A673 (cell line): ENCODE results near the gene KIF4A. TPM values are rescaled to one million over a fixed set of nuclear protein-coding genes. Genes with fewer than 3 reads are reported as not detected.

Experiments
- BruUV-seq: library from RNA; stranded (reverse); fragments of 400-500 nt; replicated peaks from 2 replicates; lab custom pipeline; 2021; lab: Mats Ljungman, UMichigan
- CTCF ChIA-PET: fragments of 300-600 bp; sonication (Branson Sonifier 250); formaldehyde crosslinking; loops from one replicate; lab custom pipeline; 2022; ENCODE audit warnings: antibody characterized with exemption; lab: Charles Lee
- POLR2A ChIA-PET: fragments of 300-600 bp; sonication (Branson Sonifier 250); formaldehyde crosslinking; loops from one replicate; lab custom pipeline; 2022; ENCODE audit warnings: antibody characterized with exemption; ENCODE audit not compliant: low non-redundant PET; lab: Charles Lee
- DNase-seq: peaks from one replicate; pipeline ENCODE4 v3.0.0-alpha.2; 2015; ENCODE audit warnings: low spot score
- H3K27ac ChIP-seq: fragments of 200-600 bp; sonication (generic); 2 replicates; pipeline ENCODE4 v1.5.1; 2016; ENCODE audit warnings: mixed run types, low read depth, mild to moderate bottlenecking, mixed read lengths, antibody characterized with exemption, low read length; ENCODE audit not compliant: poor library complexity, severe bottlenecking
- H3K27me3 ChIP-seq: fragments of 200-600 bp; sonication (generic); replicated peaks from 2 replicates; pipeline ENCODE4 v1.6.1; 2017; ENCODE audit warnings: mixed run types, low read depth, mild to moderate bottlenecking, mixed read lengths, antibody characterized with exemption, low read length; ENCODE audit not compliant: insufficient read depth, poor library complexity
- H3K36me3 ChIP-seq: fragments of 200-600 bp; sonication (generic); 2 replicates; pipeline ENCODE4 v1.6.1; 2016; ENCODE audit warnings: mixed run types, mild to moderate bottlenecking, mixed read lengths, antibody characterized with exemption, low read length; ENCODE audit not compliant: insufficient read depth, poor library complexity, severe bottlenecking
- H3K4me1 ChIP-seq: fragments of 200-600 bp; sonication (generic); 2 replicates; pipeline ENCODE4 v1.6.1; 2017; ENCODE audit warnings: mixed run types, mild to moderate bottlenecking, mixed read lengths, antibody characterized with exemption, low read length; ENCODE audit not compliant: insufficient read depth, poor library complexity, severe bottlenecking
- H3K4me3 ChIP-seq: fragments of 200-600 bp; sonication (generic); 2 replicates; pipeline ENCODE4 v1.5.1; 2016; ENCODE audit warnings: low read depth, mixed run types, mild to moderate bottlenecking, mixed read lengths, low read length; ENCODE audit not compliant: poor library complexity, severe bottlenecking
- H3K9me3 ChIP-seq: fragments of 200-600 bp; sonication (generic); 2 replicates; pipeline ENCODE4 v1.6.1; 2016; ENCODE audit warnings: mixed run types, low read depth, mild to moderate bottlenecking, mixed read lengths, antibody characterized with exemption, low read length; ENCODE audit not compliant: poor library complexity, severe bottlenecking
- CTCF ChIP-seq: fragments of 300-800, 200-600 bp; sonication (generic); conservative IDR thresholded peaks from 2 replicates; pipeline ENCODE4 v1.5.1; 2017; ENCODE audit warnings: low read depth, mild to moderate bottlenecking, antibody characterized with exemption, low read length, moderate library complexity, mixed read lengths
- EZH2 ChIP-seq: fragments of 200-600 bp; sonication (generic); IDR thresholded peaks from 2 replicates; pipeline ENCODE4 v1.6.1; 2017; ENCODE audit warnings: borderline replicate concordance, low read depth, mild to moderate bottlenecking, mixed read lengths, antibody characterized with exemption, low read length; ENCODE audit not compliant: poor library complexity, severe bottlenecking
- intact Hi-C: fragments of 100-400 bp; cut with micrococcal nuclease; formaldehyde crosslinking; loops from one replicate; pipeline ENCODE4 v1.10.0; 2022; ENCODE audit not compliant: unreplicated experiment
- total RNA-seq: library from RNA; stranded (reverse); gene quantifications from 2 replicates; pipeline ENCODE4 v1.2.3, GENCODE V29; 2021

The KIF4A gene
- total RNA-seq, 1 experiment from 2014 or later: 76.7 TPM

- Histone ChIP-seq H3K27me3 (peaks cover 51% of the 10 kb centered on the region), H3K36me3 (no peaks in the 10 kb centered on the region), H3K4me3 (no peak within 1 kb of the TSS), H3K9me3 (no peaks in the 10 kb centered on the region), H3K27ac (no peak within 1 kb of the TSS), H3K4me1 (no peaks in the 10 kb centered on the region)
- CTCF ChIA-PET: no interaction called here
- POLR2A ChIA-PET: no interaction called here
- BruUV-seq: no TSS peak
- intact Hi-C loops: no loop called here
- peak; percentile 45 for DNase-seq
- no peak for TF ChIP-seq EZH2
- no peak for TF ChIP-seq CTCF
Measured at GRCh38 chrX:70444326-70444945, 154.5 kb downstream of the KIF4A start, which contains the start of gene DLG3. TSS of gene DLG3 (plus strand) at chrX:70444835. CDS start at chrX:70445202, 367 bp downstream.

- Histone ChIP-seq H3K36me3 (no peaks in the 10 kb centered on the region), H3K4me1 (no peaks in the 10 kb centered on the region), H3K27me3 (peaks cover 49% of the 10 kb centered on the region), H3K27ac (no peak overlapping the region), H3K9me3 (no peaks in the 10 kb centered on the region), H3K4me3 (no peak overlapping the region)
- intact Hi-C loops: no loop called here
- ChIA-PET POLR2A (no interaction called here), CTCF (no interaction called here)
- DNase-seq: no peak
- no TSS peak for BruUV-seq
- no peak for TF ChIP-seq EZH2
- TF ChIP-seq CTCF: no peak
Measured at GRCh38 chrX:70444946-70445656, 155.2 kb downstream of the KIF4A start.

GRCh38 chrX:70445951-70446350 lies 156.0 kb downstream of the KIF4A start:
- Histone ChIP-seq H3K9me3 (no peaks in the 10 kb centered on the region), H3K4me3 (no peak overlapping the region), H3K36me3 (no peaks in the 10 kb centered on the region), H3K27ac (no peak overlapping the region), H3K4me1 (no peaks in the 10 kb centered on the region), H3K27me3 (peaks cover 47% of the 10 kb centered on the region)
- CTCF ChIA-PET: no interaction called here
- no TSS peak for BruUV-seq
- POLR2A ChIA-PET: interaction anchor here (0.6 kb wide), 1 partner anchor 28 kb away, joined by 4 read pairs; no protein-coding TSS in a partner anchor
- DNase-seq: no peak
- no peak for TF ChIP-seq CTCF
- TF ChIP-seq EZH2: no peak
- intact Hi-C loops: no loop called here
